NCI-H2227 (cell line): ENCODE measurements around the gene STARD13.

ENCODE experiments used
- DNase-seq: peaks from one replicate; lab custom pipeline; 2025; ENCODE audit not compliant: unreplicated experiment; lab: John Stamatoyannopoulos, UW

The STARD13 gene

DNA sequence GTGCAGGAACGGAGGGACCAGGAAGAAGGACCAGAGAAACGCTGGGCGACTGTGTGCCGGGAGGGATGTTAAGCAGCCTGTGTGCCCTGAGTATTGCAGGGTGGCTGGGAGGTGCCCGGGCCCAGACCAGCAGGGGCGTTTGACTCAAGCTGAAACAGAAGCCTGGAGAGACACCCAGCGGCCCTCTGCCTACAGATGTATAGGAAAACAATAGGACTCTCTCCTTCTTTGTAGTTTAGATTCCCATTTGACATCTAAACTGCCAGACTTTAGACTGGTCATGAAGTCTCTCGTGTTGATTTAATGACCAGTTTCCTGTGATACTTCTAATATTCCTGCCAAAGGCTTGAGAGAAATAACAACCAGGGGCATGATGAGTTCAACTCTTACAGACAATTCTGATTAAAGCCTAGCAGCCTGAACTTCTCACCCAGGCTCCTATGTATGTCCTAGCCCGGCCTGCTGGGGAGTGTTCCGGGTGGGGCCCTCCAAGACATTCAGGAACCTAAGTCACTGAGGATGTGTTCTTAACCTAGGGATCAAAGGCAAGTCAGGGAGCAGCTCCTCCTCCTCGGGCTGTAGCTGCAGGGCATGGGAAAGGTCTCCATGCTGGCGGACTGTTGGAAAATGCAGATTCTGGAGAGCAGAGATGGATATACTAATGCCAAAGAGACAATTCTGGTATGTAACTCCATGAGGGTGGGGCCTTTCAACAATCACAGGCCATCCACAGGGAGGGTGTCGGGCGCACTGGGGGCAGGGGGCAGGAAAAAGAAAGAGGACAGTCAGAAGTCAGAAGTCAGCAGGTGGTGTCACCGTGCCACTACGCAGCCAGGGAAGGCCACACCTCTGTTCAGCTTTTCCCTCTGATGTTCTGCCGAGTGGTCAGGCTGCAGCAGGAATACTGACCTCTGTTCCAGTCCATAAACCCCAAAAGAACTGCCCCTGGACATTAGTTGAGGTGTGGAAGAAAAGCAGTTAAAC lies 131.8 kb downstream of the STARD13 start:
- DNase-seq = no peak

DNA sequence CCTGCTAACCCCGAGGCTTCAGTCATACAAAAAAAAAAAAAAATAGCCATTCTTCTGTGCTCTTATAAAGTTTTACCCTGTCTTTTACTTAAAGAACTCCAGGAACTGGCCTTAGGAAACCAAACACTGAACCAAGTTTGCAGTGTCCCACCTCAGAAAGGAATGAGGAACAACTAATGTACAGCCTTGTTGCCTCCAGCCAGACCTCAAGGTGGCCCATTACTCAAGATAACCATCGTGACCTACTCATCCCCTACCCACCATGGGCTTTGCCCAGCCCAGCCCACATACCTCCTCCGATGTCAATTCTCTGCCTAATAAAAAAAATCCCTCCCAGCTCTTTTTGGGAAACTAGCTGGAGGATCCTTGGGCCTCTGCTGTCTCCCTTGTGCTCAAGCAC lies 133.2 kb downstream of the STARD13 start:
- DNase-seq = no peak

DNA sequence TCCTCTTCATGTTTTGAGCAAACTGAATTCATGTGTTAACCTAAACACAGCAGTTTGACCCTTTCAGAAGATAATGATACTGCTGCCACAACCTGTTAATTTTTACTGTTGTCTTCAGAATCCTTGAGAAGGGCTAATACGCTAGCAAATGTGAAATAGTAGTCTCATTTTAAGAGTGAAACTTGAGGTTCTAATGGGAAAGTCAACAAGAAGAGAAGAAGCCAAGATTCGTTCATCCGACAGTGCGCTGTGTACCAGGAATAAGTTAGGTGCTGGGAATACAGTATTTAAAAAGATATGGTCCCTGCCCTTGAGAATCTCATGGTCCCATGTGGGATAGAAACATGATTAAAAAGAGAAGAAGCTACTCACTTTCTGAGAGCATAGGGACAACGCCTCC lies 134.9 kb downstream of the STARD13 start:
- DNase-seq = no peak

DNA sequence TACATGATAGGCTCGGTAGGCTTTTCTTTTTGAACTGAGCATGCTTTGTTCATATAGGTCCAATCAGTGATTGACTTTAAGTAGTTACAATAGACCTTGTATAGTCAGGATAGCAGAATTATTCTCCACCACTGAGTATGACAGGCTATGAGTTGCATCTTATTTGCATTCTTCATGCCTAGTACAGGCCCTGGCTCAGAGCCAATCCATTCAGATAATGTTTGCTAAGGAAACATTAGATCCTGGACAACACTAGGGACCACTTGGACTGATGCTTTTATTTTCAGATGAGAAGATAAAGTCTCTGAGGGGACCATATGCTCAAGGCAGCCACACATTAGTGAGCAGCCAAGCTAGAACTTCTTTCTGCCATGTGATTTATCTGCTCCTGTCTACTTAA lies 135.4 kb downstream of the STARD13 start:
- DNase-seq = no peak

DNA sequence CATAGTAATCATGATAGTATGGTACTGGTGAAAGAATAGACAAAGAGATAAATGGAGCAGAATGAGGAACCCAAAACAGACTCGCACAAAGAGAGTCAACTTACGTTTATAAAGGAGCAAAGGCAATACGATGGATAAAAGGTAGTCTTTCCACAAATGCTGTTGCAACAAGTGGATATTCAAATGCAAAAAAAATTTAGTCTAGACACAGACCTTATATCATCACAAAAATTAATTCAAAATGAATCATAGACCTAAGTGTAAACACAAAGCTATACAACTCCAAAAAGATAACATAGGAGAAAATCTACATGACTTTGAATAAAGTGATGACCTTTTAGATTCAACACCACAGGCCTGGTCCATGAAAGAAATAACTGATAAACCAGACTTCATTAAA lies 137.7 kb downstream of the STARD13 start:
- DNase-seq = no peak

DNA sequence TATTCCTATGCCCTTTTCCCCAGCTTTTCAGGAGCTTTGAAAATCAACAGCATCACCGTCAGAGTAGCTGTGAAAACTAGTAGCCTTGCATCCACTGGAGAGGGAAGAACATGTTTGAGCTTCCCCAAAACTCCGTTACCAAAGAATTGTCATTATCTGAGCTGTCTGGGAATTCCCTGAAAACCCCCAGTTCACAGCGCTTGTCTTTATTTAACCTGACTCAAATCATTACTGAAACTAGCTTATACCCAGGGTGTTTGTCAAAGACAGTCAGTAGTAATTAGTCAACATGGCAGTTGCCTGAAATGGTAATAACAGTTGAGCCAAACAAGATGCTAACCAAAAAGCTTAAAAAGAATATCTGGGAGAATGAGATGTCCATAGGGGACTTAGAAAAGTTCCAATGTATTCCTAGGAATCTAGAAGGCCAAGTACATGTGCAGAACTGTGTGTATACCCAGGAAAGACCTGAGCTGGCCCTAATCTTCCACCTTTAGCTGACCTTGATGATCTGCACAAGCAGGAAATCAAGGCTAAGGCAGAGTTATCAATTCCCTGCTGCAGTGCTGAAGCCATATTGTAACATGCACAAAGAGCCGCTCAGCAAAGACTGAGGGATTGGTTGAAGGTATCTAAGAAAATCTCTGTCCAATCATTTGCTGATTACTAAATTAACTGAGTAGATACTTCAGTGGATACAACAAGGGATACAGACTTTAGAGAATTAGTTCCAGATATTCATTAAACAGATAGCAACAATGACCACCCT lies 138.5 kb downstream of the STARD13 start:
- no peak for DNase-seq

DNA sequence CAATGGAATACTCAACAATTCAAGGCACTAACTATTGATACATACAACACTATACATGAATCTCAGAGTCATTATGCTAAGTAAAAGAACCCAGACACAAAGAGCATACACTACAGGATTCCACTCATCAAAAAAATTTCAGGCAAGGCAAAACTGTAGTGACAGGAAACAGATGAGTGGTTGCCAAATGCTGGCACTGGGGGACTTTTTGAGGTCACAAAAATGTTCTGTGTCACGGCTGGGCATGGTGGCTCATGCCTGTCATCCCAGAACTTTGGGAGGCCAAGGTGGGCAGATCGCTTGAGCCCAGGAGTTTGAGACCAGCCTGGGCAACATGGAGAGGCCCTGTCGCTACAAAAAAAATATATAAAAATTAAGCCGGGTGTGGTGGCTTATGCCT lies 139.9 kb downstream of the STARD13 start:
- no peak for DNase-seq

DNA sequence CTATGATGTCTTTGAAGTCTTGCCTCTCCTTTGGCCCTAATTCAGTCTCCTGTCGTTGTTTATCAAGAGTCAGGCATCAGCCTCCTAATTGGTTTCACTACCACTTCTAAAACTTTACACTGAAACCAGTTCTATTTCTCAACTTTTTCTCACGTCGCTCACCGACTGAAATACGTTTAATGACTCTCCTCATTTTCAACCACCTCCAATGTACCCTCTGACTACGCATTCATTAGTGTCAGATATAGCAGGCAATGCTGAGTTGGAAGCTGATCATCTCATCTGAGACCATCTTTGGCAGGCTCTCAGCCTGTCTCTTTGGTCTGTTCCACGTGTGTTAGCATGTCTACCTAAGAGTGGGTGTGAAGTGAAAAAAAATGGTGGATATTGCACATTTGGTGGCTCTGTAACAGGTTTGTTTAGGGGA lies 141.2 kb downstream of the STARD13 start:
- DNase-seq = no peak

DNA sequence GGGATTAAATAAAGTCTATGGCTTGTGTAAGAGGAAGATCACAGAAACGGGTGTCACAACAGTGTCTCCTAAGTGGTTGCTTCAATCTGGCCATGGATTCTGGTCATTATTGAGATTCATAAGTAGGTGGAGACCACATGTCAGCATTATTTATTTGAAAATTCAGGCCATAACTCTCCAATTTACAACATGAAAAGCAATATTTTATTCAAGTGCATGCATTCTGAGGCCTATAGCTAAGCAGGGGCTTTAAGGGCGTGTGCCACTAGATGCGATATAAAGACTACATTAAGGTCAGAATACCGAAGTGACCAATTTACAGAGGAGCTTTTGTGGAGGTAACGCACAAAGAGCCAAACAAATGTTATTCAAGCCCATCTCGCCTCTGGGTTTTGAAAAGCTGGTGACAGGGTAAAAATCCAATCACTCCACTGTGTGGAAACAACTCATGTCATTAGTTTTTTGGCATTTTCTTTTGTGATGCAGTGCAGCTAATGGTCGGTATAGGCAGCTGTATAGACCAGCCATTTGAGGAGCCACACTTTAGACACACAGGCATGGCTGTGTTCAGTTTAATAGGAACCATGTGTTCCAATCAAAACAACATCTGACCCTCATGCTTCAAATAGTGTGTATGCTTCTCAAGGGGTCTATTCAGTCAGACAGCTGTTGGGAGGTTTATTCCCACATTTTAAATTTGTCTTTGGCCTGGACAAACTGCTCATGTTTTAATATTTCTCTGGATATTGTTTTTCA lies 145.6 kb downstream of the STARD13 start:
- no peak for DNase-seq

DNA sequence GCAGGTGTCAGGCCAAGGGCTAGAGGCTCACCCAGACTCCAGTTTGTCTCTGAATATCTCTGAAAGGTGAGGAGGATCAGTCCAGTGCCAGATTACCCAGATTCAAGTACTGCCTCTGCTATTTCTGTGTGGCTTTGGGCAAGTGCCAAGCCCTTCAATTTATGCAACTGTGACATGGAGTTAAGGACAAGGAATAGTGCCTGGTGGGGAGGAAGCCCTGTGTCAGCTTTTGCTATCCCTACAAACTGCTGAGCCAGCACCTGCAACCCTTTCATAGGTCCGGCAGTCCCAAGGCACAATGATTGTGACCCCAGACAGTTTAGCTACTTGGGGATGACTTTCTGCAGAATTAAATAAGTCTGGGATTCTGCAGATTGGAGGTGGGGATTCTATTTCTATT lies 146.4 kb downstream of the STARD13 start:
- DNase-seq = no peak

DNA sequence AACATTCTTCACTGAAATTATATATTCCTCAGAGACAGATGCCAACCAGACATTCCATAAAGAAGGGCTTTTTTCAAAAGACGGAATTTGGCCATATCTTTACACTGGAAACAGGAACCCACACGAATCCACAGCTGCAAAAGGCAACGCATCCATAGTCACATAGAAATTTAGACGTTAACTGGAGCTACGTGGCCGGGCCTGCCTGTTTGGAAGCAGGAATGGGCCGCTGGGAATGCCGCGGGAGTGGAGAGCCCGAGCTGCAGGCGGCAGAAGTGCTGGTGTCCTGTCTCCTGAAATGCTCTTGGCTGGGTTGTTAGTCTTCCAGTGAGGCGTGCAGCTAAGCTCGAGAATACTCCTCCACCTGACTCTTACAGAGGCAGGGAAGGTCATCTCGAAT lies 147.1 kb downstream of the STARD13 start:
- no peak for DNase-seq

DNA sequence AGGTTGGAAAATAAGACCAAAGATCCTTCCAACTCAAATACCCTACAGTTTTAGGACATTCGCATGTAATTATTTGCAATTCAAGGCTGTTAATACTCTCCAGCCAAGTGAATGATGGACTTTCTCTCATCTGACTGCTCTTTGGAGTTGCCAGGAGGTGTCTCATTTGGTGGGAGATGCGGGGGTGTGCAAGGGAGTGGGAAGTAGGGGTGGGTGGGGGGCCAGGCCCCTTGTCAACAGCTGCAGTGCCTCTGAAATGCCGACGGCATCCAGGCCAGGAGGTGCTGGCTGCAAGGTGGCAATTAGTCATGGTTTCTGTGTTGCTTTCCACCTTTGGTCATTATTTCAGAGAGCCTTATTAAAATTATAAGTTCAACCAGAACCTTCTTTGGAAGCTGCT lies 147.8 kb downstream of the STARD13 start:
- no peak for DNase-seq

DNA sequence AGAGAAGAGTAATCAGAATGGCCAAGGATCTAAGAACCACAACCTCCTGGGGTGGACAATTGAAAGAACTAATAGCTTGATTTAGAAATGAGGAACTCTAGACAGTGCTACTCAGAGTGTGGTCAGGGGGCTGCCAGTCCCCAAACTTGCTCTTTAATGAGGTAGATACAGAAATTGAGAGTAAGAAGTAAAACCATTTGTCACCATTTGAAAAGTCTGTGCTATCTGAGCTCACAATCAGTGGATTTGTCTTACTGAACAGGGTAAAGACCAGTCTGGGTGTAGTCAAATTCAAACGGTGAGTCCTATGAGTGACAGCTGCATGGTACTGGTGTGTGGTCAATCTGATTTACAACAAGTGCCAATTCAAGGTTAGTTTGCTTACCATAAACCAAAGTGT lies 150.5 kb downstream of the STARD13 start:
- DNase-seq = no peak

DNA sequence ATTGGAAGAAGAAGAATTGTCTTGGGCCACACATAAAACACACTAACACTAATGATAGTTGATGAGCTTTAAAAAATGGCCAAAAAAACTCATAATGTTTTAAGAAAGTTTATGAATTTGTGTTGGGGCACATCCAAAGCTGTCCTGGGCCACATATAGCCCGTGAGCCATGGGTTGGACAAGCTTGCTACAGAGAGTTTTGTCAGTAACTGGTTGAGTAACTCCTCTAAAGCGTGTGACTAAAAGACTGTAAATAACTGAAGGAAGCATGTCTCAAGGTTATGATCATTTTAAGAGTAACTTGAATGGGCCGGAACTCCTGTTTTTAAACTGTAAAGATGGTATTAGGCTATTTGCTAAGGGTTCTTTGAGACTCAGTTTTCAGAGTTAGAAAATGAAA lies 151.3 kb downstream of the STARD13 start:
- DNase-seq = no peak

DNA sequence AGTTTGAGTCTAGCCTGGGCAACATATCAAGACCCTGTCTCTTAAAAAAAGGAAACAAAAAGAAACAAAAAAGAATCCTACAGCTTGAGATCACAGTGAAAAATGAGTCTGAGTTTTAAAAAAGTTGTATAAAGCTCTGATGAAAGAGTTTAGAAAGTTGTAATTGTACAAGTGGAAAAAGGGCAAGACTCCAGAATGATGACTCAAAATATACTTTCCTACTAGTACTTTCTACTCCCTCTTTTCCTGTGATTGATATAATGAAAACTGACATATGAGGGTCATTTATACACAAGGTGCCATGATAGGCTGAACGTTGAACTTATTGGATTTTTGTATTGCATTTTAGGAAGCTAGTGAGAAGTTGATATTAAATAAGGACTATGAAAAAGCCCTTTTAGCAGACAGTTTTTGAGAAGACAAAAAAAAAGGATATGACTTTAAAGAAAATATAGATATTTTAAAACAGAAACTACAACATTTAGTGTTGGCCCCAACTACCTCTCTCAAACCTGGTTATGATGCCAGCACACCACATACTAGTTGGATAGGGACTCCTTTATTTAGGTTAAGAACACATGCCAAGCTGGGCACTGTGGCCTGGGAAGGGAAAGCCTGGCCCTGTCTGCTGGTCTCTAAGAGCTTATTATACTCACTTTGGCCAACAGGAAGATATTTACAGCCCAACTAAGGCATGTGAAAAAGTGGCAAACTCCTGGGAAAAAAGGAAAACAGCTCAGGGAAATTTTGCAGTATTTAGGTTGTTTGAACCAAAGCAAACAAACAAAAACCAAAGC lies 152.7 kb downstream of the STARD13 start:
- no peak for DNase-seq

DNA sequence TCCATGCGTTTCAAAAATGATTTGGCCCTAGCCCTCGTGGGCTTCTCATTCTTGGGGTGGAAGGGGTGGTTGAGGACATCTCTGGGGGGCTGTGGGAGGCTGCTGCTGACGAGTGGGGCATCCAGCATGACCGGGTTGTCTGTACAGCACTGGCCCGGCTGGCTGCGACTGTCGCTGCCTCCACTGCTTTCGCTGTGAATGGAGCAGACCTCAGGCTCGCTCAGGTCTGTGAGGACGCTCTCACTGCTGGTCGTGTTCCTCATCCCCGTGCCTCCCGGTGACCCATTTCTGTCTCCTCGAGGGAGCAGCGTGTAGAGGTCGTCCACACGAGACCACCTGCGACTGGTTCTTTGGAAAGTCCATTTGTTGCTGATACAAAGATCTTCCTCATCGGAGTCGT lies 155.7 kb downstream of the STARD13 start:
- no peak for DNase-seq

DNA sequence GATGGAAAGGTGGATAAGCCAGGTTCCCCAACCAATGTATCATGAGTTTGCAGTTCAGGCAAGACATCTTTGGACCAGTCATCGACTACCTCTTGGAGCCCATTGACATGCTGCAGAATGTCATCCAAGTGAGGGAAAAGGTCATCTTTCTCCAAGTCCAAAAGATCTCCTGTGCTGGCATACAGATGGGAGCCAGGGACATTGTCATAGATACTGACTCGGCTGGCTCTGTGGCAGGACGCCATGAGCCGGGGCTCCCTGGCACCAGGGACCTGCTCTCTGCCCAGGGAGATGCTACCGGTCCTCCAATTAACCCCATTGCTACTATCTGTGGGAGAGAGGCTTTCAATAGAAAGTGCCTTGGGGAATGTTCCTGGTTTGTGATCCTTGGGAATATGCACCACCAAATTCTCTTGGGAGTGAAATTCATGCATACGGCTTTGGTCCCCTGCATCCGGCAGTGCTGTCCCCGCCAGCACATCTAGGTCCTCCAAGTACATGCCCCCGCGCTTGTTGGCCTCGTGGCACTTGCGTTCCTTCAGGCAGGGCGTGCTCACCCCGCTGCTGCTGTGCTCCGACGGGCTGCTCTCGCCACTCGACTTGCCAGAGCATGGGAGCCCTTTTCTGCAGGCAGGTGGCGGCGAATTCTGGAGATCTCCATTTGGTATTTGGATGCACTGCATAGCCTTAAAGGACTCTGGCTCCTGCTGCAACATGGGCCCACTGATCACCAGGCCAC lies 156.3 kb downstream of the STARD13 start:
- no peak for DNase-seq

DNA sequence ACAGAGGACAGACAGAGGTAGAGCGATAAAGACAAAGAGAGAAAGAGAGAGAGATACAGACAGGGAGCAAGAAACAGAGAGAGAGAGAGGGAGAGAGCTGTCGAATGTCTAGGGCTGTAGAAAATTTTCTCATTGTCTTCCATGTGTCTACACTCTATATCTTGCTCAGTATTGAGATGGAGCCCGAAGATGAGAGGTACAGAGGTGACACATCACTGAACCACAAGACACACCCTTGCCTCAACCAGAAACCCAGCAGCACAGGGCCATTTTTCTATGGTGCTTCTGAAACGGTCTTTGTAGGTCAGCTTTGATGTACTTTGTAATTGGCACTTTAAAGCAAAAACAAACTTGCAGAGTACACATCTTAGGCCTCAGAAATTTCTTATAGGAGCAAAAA lies 157.4 kb downstream of the STARD13 start:
- DNase-seq = no peak

DNA sequence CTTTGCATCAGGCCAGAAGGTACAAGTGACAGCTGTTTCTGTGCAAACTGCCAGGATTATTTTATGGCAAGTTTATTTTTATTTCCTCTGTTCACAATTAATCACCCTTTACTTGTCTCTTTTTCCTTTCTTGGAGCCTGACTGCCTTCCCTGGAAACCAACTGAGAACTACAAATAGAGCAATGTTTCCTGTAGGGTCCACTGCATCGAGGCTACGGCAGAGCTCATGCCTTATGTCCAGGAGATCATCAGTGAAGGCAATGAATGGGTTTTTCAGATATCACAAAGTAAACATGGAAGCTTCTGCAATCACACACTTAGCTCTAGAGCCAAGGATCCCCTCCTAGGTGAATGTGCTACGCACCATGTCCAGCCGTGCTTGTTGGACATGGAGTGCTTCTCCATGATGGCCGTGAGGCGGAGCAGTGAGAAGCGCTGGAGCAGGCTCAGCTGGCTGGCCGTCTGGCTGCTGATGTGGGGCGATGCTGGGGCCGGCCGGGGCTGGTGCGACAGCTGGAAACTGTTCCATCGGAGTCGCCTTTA lies 158.5 kb downstream of the STARD13 start:
- DNase-seq = no peak
